ENCODE data around the gene IL17B. TPM values are rescaled to one million over a fixed set of nuclear protein-coding genes. Genes with fewer than 3 reads are reported as not detected.

The IL17B gene
- total and polyA plus RNA-seq, 9 of the 15 experiments (the other 6 are each of a cell fraction or from before 2014, with no cell fraction given), result 0.28 to 2.6 (median 0.53) TPM; not detected in 2

- TF ChIP-seq SNAPC5 (CRISPR knock-in tag; IDR thresholded peaks at IDR 0.05), result no peak
- TF ChIP-seq STAG1 (CRISPR knock-in tag; IDR thresholded peaks at IDR 0.05; ENCODE audit: borderline replicate concordance), result no peak
- TF ChIP-seq IFI16 (CRISPR knock-in tag; IDR thresholded peaks at IDR 0.05), result no peak
- TF ChIP-seq LCOR (CRISPR knock-in tag; IDR thresholded peaks at IDR 0.05), result no peak
- no peak for TF ChIP-seq NFE2L1 (tag; IDR thresholded peaks at IDR 0.05; ENCODE audit: borderline replicate concordance, low read depth)
- no peak for TF ChIP-seq U2AF2 (optimal IDR thresholded peaks at IDR 0.05; ENCODE audit: low read depth, low read length)
- TF ChIP-seq ZFPM2 (CRISPR knock-in tag; IDR thresholded peaks at IDR 0.05), result no peak
- no peak for TF ChIP-seq PML (IDR thresholded peaks at IDR 0.05; ENCODE audit: low read length)
These were observed 54.5 kb downstream of the IL17B start (continued) for GRCh38 chr5:149324641-149325040.

MicroRNAs encoded within 50 kb of the gene (microRNA counts, 767-probe panel; counts per million panel counts)
- microRNA hsa-miR-143-3p, result 2,674 counts per million, percentile 64 among the panel's probes with 10 or more counts

Other genes starting within 250 kb of the IL17B start
- 0.08 and 0.14 TPM in 2 replicates for gene ABLIM3, start 237.8 kb downstream of the IL17B start, total RNA-seq (2014; rRNA removed)
- 0.11 and 0.13 TPM in 2 replicates for gene ABLIM3, start 237.8 kb downstream of the IL17B start, total RNA-seq (2014; rRNA removed; fragmentation: Illumina TruSeq; extraction: Trizol)
- 0.04 and 0.08 TPM in 2 replicates for gene ABLIM3, start 237.8 kb downstream of the IL17B start, total RNA-seq (2015; rRNA removed; fragmentation: Illumina TruSeq; extraction: Trizol)
- gene ABLIM3, start 237.8 kb downstream of the IL17B start, total RNA-seq (2021), result 0.34 and 0.38 TPM in 2 replicates
- 0.03 TPM in 2 replicates for gene ABLIM3, start 237.8 kb downstream of the IL17B start, polyA plus RNA-seq (2011; rRNA removed)
- 0.19 and 0.26 TPM in 2 replicates for gene ABLIM3, start 237.8 kb downstream of the IL17B start, polyA plus RNA-seq (2014; fragmentation: Illumina TruSeq; extraction: Trizol)
- gene ABLIM3, start 237.8 kb downstream of the IL17B start, polyA plus RNA-seq (2014; fragmentation: Nextera tagmentation; extraction: Ambion mirVana), result under 1 TPM; 0.08 to 0.10 TPM
- gene ABLIM3, start 237.8 kb downstream of the IL17B start, polyA plus RNA-seq (2014; rRNA removed), result 0.15 and 0.22 TPM in 2 replicates
- 0.12 TPM in 1 of 2 replicates, not detected in the other for gene AFAP1L1, start 107.4 kb downstream of the IL17B start, total RNA-seq (2014; rRNA removed)
- gene AFAP1L1, start 107.4 kb downstream of the IL17B start, total RNA-seq (2014; rRNA removed; fragmentation: Illumina TruSeq; extraction: Trizol), result 0.48 TPM in 1 of 2 replicates, not detected in the other
- gene AFAP1L1, start 107.4 kb downstream of the IL17B start, total RNA-seq (2015; rRNA removed; fragmentation: Illumina TruSeq; extraction: Trizol), result 0.04 TPM in 1 of 2 replicates, not detected in the other
- 0.07 and 0.13 TPM in 2 replicates for gene AFAP1L1, start 107.4 kb downstream of the IL17B start, total RNA-seq (2021)
- 0.04 TPM in 1 of 2 replicates, not detected in the other for gene AFAP1L1, start 107.4 kb downstream of the IL17B start, polyA plus RNA-seq (2011; rRNA removed)
- 0.03 and 0.10 TPM in 2 replicates for gene AFAP1L1, start 107.4 kb downstream of the IL17B start, polyA plus RNA-seq (2014; fragmentation: Illumina TruSeq; extraction: Trizol)
- under 1 TPM; 0.01 to 0.03 TPM for gene AFAP1L1, start 107.4 kb downstream of the IL17B start, polyA plus RNA-seq (2014; fragmentation: Nextera tagmentation; extraction: Ambion mirVana)
- 0.12 TPM in 1 of 2 replicates, not detected in the other for gene AFAP1L1, start 107.4 kb downstream of the IL17B start, polyA plus RNA-seq (2014; rRNA removed)
- 26.1 and 27.6 TPM in 2 replicates for gene GRPEL2, start 33.8 kb downstream of the IL17B start, total RNA-seq (2014; rRNA removed)
- 35.8 and 44.2 TPM in 2 replicates for gene GRPEL2, start 33.8 kb downstream of the IL17B start, total RNA-seq (2014; rRNA removed; fragmentation: Illumina TruSeq; extraction: Trizol)
- 19.4 and 23.2 TPM in 2 replicates for gene GRPEL2, start 33.8 kb downstream of the IL17B start, total RNA-seq (2015; rRNA removed; fragmentation: Illumina TruSeq; extraction: Trizol)
- 37.8 and 40.5 TPM in 2 replicates for gene GRPEL2, start 33.8 kb downstream of the IL17B start, total RNA-seq (2021)
- 29.1 and 31.0 TPM in 2 replicates for gene GRPEL2, start 33.8 kb downstream of the IL17B start, polyA plus RNA-seq (2011; rRNA removed)
- gene GRPEL2, start 33.8 kb downstream of the IL17B start, polyA plus RNA-seq (2014; fragmentation: Illumina TruSeq; extraction: Trizol), result 23.0 and 23.4 TPM in 2 replicates
- gene GRPEL2, start 33.8 kb downstream of the IL17B start, polyA plus RNA-seq (2014; fragmentation: Nextera tagmentation; extraction: Ambion mirVana), result 10 to 100 TPM; 11.2 to 17.1 TPM
- 25.8 and 26.4 TPM in 2 replicates for gene GRPEL2, start 33.8 kb downstream of the IL17B start, polyA plus RNA-seq (2014; rRNA removed)
- 5.4 and 7.2 TPM in 2 replicates for gene PCYOX1L, start 21.2 kb downstream of the IL17B start, total RNA-seq (2014; rRNA removed)
- 5.9 and 6.0 TPM in 2 replicates for gene PCYOX1L, start 21.2 kb downstream of the IL17B start, total RNA-seq (2014; rRNA removed; fragmentation: Illumina TruSeq; extraction: Trizol)
- gene PCYOX1L, start 21.2 kb downstream of the IL17B start, total RNA-seq (2015; rRNA removed; fragmentation: Illumina TruSeq; extraction: Trizol), result 5.1 and 5.3 TPM in 2 replicates
- gene PCYOX1L, start 21.2 kb downstream of the IL17B start, total RNA-seq (2021), result 7.8 and 8.0 TPM in 2 replicates
- 17.9 and 21.5 TPM in 2 replicates for gene PCYOX1L, start 21.2 kb downstream of the IL17B start, polyA plus RNA-seq (2011; rRNA removed)
- gene PCYOX1L, start 21.2 kb downstream of the IL17B start, polyA plus RNA-seq (2014; fragmentation: Illumina TruSeq; extraction: Trizol), result 9.4 and 10.0 TPM in 2 replicates
- gene PCYOX1L, start 21.2 kb downstream of the IL17B start, polyA plus RNA-seq (2014; fragmentation: Nextera tagmentation; extraction: Ambion mirVana), result 1 to 10 TPM; 2.3 to 2.4 TPM
- 6.5 and 8.3 TPM in 2 replicates for gene PCYOX1L, start 21.2 kb downstream of the IL17B start, polyA plus RNA-seq (2014; rRNA removed)
- gene CSNK1A1, start 172.1 kb upstream of the IL17B start, total RNA-seq (2014; rRNA removed), result 196 TPM in 2 replicates
- gene CSNK1A1, start 172.1 kb upstream of the IL17B start, total RNA-seq (2014; rRNA removed; fragmentation: Illumina TruSeq; extraction: Trizol), result 192 and 220 TPM in 2 replicates
- gene CSNK1A1, start 172.1 kb upstream of the IL17B start, total RNA-seq (2015; rRNA removed; fragmentation: Illumina TruSeq; extraction: Trizol), result 141 and 154 TPM in 2 replicates
- 186 and 196 TPM in 2 replicates for gene CSNK1A1, start 172.1 kb upstream of the IL17B start, total RNA-seq (2021)
- gene CSNK1A1, start 172.1 kb upstream of the IL17B start, polyA plus RNA-seq (2011; rRNA removed), result 138 and 185 TPM in 2 replicates
- 120 and 133 TPM in 2 replicates for gene CSNK1A1, start 172.1 kb upstream of the IL17B start, polyA plus RNA-seq (2014; fragmentation: Illumina TruSeq; extraction: Trizol)
- gene CSNK1A1, start 172.1 kb upstream of the IL17B start, polyA plus RNA-seq (2014; fragmentation: Nextera tagmentation; extraction: Ambion mirVana), result 10 to 100 TPM; 49.1 to 63.3 TPM
- 116 and 117 TPM in 2 replicates for gene CSNK1A1, start 172.1 kb upstream of the IL17B start, polyA plus RNA-seq (2014; rRNA removed)
- gene ARHGEF37, start 202.2 kb upstream of the IL17B start, total RNA-seq (2014; rRNA removed), result 0.05 TPM in 1 of 2 replicates, not detected in the other
- 0.04 and 0.06 TPM in 2 replicates for gene ARHGEF37, start 202.2 kb upstream of the IL17B start, total RNA-seq (2014; rRNA removed; fragmentation: Illumina TruSeq; extraction: Trizol)
- 0.14 TPM in 1 of 2 replicates, not detected in the other for gene ARHGEF37, start 202.2 kb upstream of the IL17B start, total RNA-seq (2015; rRNA removed; fragmentation: Illumina TruSeq; extraction: Trizol)
- gene ARHGEF37, start 202.2 kb upstream of the IL17B start, total RNA-seq (2021), result 0.27 and 0.51 TPM in 2 replicates
- gene ARHGEF37, start 202.2 kb upstream of the IL17B start, polyA plus RNA-seq (2011; rRNA removed), result 0.04 TPM in 2 replicates
- 0.04 TPM in 1 of 2 replicates, not detected in the other for gene ARHGEF37, start 202.2 kb upstream of the IL17B start, polyA plus RNA-seq (2014; fragmentation: Illumina TruSeq; extraction: Trizol)
- under 1 TPM; 0.17 to 0.25 TPM for gene ARHGEF37, start 202.2 kb upstream of the IL17B start, polyA plus RNA-seq (2014; fragmentation: Nextera tagmentation; extraction: Ambion mirVana)
- gene ARHGEF37, start 202.2 kb upstream of the IL17B start, polyA plus RNA-seq (2014; rRNA removed), result 0.01 TPM in 1 of 2 replicates, not detected in the other

All from K562 (cell line).